Sigmoid colon (tissue), 7 donors: Measurements from ENCODE around the gene DUSP7. TPM values are rescaled to one million over a fixed set of nuclear protein-coding genes. Genes with fewer than 3 reads are reported as not detected.

ENCODE experiments used
- DNase-seq: peaks from one replicate; pipeline ENCODE4 v3.0.0-alpha.2; 2019
- H3K27ac ChIP-seq, 4 donors: fragments of 200-600 bp; sonication (generic); one replicate each; pipeline ENCODE4 v1.5.1; 2016 to 2019; ENCODE audit warnings: mild to moderate bottlenecking in 1 of 4
- H3K27me3 ChIP-seq, 3 donors: fragments of 200-600 bp; sonication (generic); one replicate each; pipeline ENCODE4 v1.5.1; 2019; ENCODE audit warnings: mild to moderate bottlenecking in 1 of 3
- H3K36me3 ChIP-seq, 4 donors: fragments of 200-600 bp; sonication (generic); one replicate each; pipeline ENCODE4 v1.5.1; 2016 to 2019
- H3K4me1 ChIP-seq, 4 donors: fragments of 200-600 bp; sonication (generic); one replicate each; pipeline ENCODE4 v1.5.1; 2017 to 2019
- H3K4me3 ChIP-seq, 4 donors: fragments of 200-600 bp; sonication (generic); one replicate each; pipeline ENCODE4 v1.5.1; 2017 to 2019; ENCODE audit warnings: mild to moderate bottlenecking in 2 of 4, moderate library complexity in 1 of 4
- H3K9me3 ChIP-seq, 4 donors: fragments of 200-600 bp in 3 of 4; sonication (generic) in 3 of 4; one replicate each; pipeline versions ENCODE4 v1.5.1 to v1.6.1; 2013 to 2019
- CTCF ChIP-seq, 4 experiments: fragments of 450-650 bp in 3 of 4; fragments of 200-600 bp in 1 of 4; IDR thresholded peaks; one replicate each; pipeline ENCODE4 v1.5.1; 2016 to 2019; ENCODE audit warnings: antibody characterized with exemption in 4 of 4, mild to moderate bottlenecking in 3 of 4, moderate library complexity in 2 of 4
- EP300 ChIP-seq, 4 donors: sonication (generic); formaldehyde crosslinking; IDR thresholded peaks; one replicate each; pipeline ENCODE4 v1.6.1; 2017; ENCODE audit warnings: antibody characterized with exemption in 4 of 4
- POLR2A ChIP-seq, 2 donors: fragments of 450-650 bp; IDR thresholded peaks; one replicate each; pipeline ENCODE4 v1.6.1; 2016; ENCODE audit warnings: antibody characterized with exemption in 2 of 2, mild to moderate bottlenecking in 2 of 2, moderate library complexity in 2 of 2
- POLR2AphosphoS5 ChIP-seq, 4 donors: sonication (generic); formaldehyde crosslinking; IDR thresholded peaks; one replicate each; pipeline ENCODE4 v1.6.1; 2017; ENCODE audit warnings: antibody characterized with exemption in 4 of 4
- WGBS, 2 donors: extraction: QIAGEN DNeasy Blood & Tissue Kit; methylation state at CpG; one replicate each; pipeline ENCODE4 v1.1.7; 2013; 5-methylcytosine and 5-hydroxymethylcytosine counted together
- intact Hi-C: fragments of 100-400 bp; cut with DNase I; formaldehyde crosslinking; loops from one replicate; pipeline ENCODE4 v1.15.1; 2023
- polyA plus RNA-seq, 3 donors: library from polyadenylated mRNA; stranded (reverse); fragments of 200-250 nt; gene quantifications; one replicate each; pipeline ENCODE4 v1.2.3, GENCODE V29; 2013
- total RNA-seq, 4 donors: library from RNA; depleted of rRNA; stranded (reverse); fragments of >200 nt; gene quantifications; one replicate each; pipeline ENCODE4 v1.1.0, GENCODE V29; 2016
- donor health status: healthy with polysubstance abuse.
- donor health status: Bipolar disorder and iron deficiency.
- donor health status: healthy.

Gene DUSP7
- total and polyA plus RNA-seq, 7 donors = 3.0 to 7.6 (median 6.8) TPM

- WGBS, 2 donors = 21 to 68% methylated on average over 17 of the region's 17 CpGs
- intact Hi-C loops = no loop called here
- TF ChIP-seq CTCF (IDR thresholded peaks at IDR 0.05) (no peak), POLR2AphosphoS5 (IDR thresholded peaks at IDR 0.05) (peak in 1 of 4 donors; percentile 42), POLR2A (IDR thresholded peaks at IDR 0.05) (no peak)
- Histone ChIP-seq H3K27me3 (no peaks in the 10 kb centered on the region), H3K27ac (no peak overlapping the region), H3K9me3 (no peaks in the 10 kb centered on the region), H3K4me1 (no peaks in the 10 kb centered on the region), H3K36me3 (no peaks in the 10 kb centered on the region), H3K4me3 (no peak overlapping the region)
- DNase-seq = peak; percentile 81
These were observed 16.5 kb downstream of the DUSP7 start for GRCh38 chr3:52039846-52040245.

- no peak for DNase-seq
- intact Hi-C loops = no loop called here
- TF ChIP-seq POLR2AphosphoS5 (IDR thresholded peaks at IDR 0.05) = no peak
- no peak for TF ChIP-seq EP300 (IDR thresholded peaks at IDR 0.05)
- no peak for TF ChIP-seq POLR2A (IDR thresholded peaks at IDR 0.05)
- TF ChIP-seq CTCF (IDR thresholded peaks at IDR 0.05) = no peak
- Histone ChIP-seq H3K9me3 (no peaks in the 10 kb centered on the region), H3K27ac (no peak overlapping the region), H3K4me3 (no peak overlapping the region), H3K36me3 (no peaks in the 10 kb centered on the region), H3K27me3 (no peaks in the 10 kb centered on the region), H3K4me1 (no peaks in the 10 kb centered on the region)
- 76 to 92% methylated on average over 4 of the region's 4 CpGs for WGBS, 2 donors
These were observed 16.9 kb downstream of the DUSP7 start for GRCh38 chr3:52039426-52039825.

GRCh38 chr3:52038227-52038626 is 18.1 kb downstream of the DUSP7 start:
- TF ChIP-seq POLR2A (IDR thresholded peaks at IDR 0.05) = no peak
- no peak for TF ChIP-seq CTCF (IDR thresholded peaks at IDR 0.05)
- no peak for TF ChIP-seq POLR2AphosphoS5 (IDR thresholded peaks at IDR 0.05)
- no peak for TF ChIP-seq EP300 (IDR thresholded peaks at IDR 0.05)
- Histone ChIP-seq H3K27ac (no peak overlapping the region), H3K27me3 (no peaks in the 10 kb centered on the region), H3K4me1 (no peaks in the 10 kb centered on the region), H3K36me3 (no peaks in the 10 kb centered on the region), H3K4me3 (no peak overlapping the region), H3K9me3 (no peaks in the 10 kb centered on the region)
- 90 to 91% methylated on average over 6 of the region's 6 CpGs for WGBS, 2 donors
- intact Hi-C loops = no loop called here
- no peak for DNase-seq

- WGBS, 2 donors = 79 to 89% methylated on average over 4 of the region's 4 CpGs
- Histone ChIP-seq H3K9me3 (no peaks in the 10 kb centered on the region), H3K4me3 (no peak overlapping the region), H3K36me3 (no peaks in the 10 kb centered on the region), H3K27ac (no peak overlapping the region), H3K4me1 (no peaks in the 10 kb centered on the region), H3K27me3 (no peaks in the 10 kb centered on the region)
- no peak for DNase-seq
- no peak for TF ChIP-seq CTCF (IDR thresholded peaks at IDR 0.05)
- TF ChIP-seq POLR2AphosphoS5 (IDR thresholded peaks at IDR 0.05) = no peak
- TF ChIP-seq POLR2A (IDR thresholded peaks at IDR 0.05) = no peak
- TF ChIP-seq EP300 (IDR thresholded peaks at IDR 0.05) = no peak
- intact Hi-C loops = no loop called here
These were observed 19.1 kb downstream of the DUSP7 start for GRCh38 chr3:52037291-52037690.

GRCh38 chr3:52036829-52037228 is 19.5 kb downstream of the DUSP7 start:
- WGBS, 2 donors = 51 to 61% methylated on average over 5 of the region's 5 CpGs
- Histone ChIP-seq H3K4me3 (no peak overlapping the region), H3K4me1 (no peaks in the 10 kb centered on the region), H3K27ac (no peak overlapping the region), H3K27me3 (no peaks in the 10 kb centered on the region), H3K9me3 (no peaks in the 10 kb centered on the region), H3K36me3 (no peaks in the 10 kb centered on the region)
- intact Hi-C loops = no loop called here
- no peak for DNase-seq
- TF ChIP-seq EP300 (IDR thresholded peaks at IDR 0.05) = no peak
- TF ChIP-seq POLR2A (IDR thresholded peaks at IDR 0.05) = no peak
- no peak for TF ChIP-seq CTCF (IDR thresholded peaks at IDR 0.05)
- no peak for TF ChIP-seq POLR2AphosphoS5 (IDR thresholded peaks at IDR 0.05)
